Activated CD4-positive, alpha-beta T cell treated with anti-CD3 and anti-CD28 coated beads, Interleukin-2, amount 50 U/mL, for 4 hours (primary cell): ENCODE data around the gene LDB3.

Experiments
- DNase-seq, 2 experiments: peaks; one replicate each; pipeline ENCODE4 v3.0.0-alpha.2; 2020

LDB3 gene

GRCh38 chr10:86769991-86770390, 101.7 kb downstream of the LDB3 start:
- no peak for DNase-seq

DNA sequence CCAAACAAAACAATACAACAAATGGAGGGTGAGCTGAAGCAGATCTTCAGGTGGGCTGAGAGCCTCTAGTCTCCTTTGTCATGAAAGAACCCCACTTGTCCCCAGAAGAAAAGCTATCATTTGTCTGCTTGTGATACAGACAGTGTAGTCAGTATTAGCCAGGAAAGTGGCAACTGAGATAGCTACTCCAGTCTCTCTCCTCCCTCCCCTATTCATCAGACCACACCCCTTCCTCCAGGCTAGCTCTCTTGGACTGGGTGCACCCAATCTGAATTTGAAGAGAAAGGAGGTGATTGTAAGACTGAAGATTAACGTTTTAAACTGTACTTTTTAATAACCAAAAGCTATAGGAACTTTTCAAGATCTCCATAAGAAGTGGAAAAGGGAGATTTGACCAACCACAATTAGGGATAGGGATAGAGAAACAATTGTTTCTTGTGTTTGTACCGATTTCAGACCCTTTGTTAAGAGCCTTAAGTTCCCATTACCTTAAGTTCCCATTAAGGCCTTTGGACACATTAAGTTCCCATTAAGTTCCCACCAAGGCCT, 102.2 kb downstream of the LDB3 start:
- no peak for DNase-seq

- DNase-seq, result no peak
Observed at GRCh38 chr10:86773498-86773897, 105.2 kb downstream of the LDB3 start.

DNA sequence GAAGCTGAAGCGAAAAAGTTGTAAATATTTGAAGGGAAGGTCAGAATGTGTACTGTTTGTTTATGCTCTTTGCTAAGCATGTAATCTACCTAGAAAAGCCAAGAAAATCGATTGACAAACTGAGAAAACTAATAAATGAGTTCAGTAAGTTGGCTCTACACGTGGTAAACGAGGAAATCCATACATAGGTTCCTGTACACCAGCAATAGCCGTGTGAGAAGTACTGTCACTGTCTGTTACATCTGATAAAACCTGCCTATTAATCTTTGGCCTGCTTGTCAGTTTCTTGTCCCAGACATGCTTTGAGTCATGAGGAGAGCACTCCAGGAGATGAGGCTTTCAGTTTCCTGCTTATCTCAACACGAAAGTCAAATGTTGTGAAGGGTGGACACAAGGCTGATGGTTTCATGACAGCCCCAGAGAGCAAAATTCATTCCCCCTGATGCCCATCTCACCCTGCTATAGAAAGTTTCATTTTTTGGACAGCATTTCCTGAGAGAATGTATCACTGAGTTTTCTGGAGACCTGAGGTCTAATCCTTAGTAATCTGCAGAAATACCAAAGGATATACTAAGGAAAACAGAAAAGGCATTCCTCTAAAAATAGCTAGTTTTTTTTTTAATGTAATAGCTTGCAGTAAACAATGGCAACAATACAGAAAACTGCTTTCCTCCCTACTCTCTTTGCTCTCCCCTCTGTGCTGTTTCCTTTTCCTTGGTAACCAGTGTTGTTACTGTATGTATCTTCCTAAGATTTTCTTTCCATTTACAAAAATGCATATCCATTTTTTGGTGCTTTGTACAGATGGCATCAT, 107.0 kb downstream of the LDB3 start:
- DNase-seq, result no peak

DNA sequence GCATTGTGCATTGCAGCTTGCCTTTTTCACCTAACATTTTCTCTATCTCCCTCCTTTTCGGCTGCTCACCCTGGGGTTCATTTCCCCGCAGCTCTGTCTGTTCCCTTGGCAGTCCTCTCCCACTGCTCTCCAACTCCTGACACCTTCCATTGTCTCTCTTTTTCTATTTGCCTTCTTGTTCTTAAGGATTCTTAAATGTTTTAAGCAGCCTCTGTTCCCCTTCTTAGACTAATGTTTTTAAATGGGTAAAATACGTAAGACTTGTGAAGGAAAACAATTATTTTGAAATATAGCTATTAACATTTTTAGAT, 107.5 kb downstream of the LDB3 start:
- DNase-seq, result no peak

- DNase-seq, result no peak
Observed at GRCh38 chr10:86779220-86780017, 111.1 kb downstream of the LDB3 start.

GRCh38 chr10:86782701-86783418, 114.5 kb downstream of the LDB3 start:
- no peak for DNase-seq

- DNase-seq, result no peak
Observed at GRCh38 chr10:86785037-86785436, 116.7 kb downstream of the LDB3 start.
